ENCODE measurements around the gene GNAQ. TPM values are rescaled to one million over a fixed set of nuclear protein-coding genes. Genes with fewer than 3 reads are reported as not detected.

GNAQ gene
- total RNA-seq, 1 experiment from 2014 or later: 28.7 TPM

DNA sequence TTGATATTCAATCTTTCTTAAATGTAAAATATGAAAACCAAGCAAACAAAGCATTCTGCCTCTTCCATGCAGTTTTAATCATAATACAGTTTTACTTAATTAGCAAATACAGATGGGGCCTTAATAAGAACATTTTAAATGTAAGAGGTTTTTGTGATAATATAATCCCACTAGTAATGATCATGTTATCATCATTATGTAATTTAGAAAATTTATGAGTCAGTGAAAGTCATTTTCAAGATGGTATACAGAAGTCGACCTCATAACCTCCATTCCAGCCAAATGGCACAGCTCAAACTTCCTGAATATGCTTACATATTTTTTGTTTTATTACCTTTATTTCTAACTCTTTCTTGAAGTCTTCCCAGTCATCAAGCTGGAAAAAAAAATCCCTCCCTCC lies 281.3 kb downstream of the GNAQ start (continued):
- TF ChIP-seq, protein P1, sequence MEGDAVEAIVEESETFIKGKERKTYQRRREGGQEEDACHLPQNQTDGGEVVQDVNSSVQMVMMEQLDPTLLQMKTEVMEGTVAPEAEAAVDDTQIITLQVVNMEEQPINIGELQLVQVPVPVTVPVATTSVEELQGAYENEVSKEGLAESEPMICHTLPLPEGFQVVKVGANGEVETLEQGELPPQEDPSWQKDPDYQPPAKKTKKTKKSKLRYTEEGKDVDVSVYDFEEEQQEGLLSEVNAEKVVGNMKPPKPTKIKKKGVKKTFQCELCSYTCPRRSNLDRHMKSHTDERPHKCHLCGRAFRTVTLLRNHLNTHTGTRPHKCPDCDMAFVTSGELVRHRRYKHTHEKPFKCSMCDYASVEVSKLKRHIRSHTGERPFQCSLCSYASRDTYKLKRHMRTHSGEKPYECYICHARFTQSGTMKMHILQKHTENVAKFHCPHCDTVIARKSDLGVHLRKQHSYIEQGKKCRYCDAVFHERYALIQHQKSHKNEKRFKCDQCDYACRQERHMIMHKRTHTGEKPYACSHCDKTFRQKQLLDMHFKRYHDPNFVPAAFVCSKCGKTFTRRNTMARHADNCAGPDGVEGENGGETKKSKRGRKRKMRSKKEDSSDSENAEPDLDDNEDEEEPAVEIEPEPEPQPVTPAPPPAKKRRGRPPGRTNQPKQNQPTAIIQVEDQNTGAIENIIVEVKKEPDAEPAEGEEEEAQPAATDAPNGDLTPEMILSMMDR (IDR thresholded peaks at IDR 0.05 in 2 of 3, conservative IDR thresholded peaks at IDR 0.05 in 1 of 3; ENCODE audit: borderline replicate concordance in 1 of 3, insufficient read depth in 1 of 3, low read depth in 2 of 3, low read length in 2 of 3): no peak
- TF ChIP-seq ELF1 (IDR thresholded peaks at IDR 0.05; ENCODE audit: borderline replicate concordance, low read depth): no peak
- no peak for TF ChIP-seq SRF (IDR thresholded peaks at IDR 0.05; ENCODE audit: low read depth)
- TF ChIP-seq, protein P2, sequence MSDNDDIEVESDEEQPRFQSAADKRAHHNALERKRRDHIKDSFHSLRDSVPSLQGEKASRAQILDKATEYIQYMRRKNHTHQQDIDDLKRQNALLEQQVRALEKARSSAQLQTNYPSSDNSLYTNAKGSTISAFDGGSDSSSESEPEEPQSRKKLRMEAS (IDR thresholded peaks at IDR 0.05): no peak
- no peak for TF ChIP-seq EZH2phosphoT487 (IDR thresholded peaks at IDR 0.05; ENCODE audit: borderline replicate concordance)
- TF ChIP-seq FOSL1 (IDR thresholded peaks at IDR 0.05; ENCODE audit: low read depth): no peak
- TF ChIP-seq TCF7L2 (IDR thresholded peaks at IDR 0.05; ENCODE audit: borderline replicate concordance, extremely low read depth, insufficient read depth, insufficient read length): no peak

DNA sequence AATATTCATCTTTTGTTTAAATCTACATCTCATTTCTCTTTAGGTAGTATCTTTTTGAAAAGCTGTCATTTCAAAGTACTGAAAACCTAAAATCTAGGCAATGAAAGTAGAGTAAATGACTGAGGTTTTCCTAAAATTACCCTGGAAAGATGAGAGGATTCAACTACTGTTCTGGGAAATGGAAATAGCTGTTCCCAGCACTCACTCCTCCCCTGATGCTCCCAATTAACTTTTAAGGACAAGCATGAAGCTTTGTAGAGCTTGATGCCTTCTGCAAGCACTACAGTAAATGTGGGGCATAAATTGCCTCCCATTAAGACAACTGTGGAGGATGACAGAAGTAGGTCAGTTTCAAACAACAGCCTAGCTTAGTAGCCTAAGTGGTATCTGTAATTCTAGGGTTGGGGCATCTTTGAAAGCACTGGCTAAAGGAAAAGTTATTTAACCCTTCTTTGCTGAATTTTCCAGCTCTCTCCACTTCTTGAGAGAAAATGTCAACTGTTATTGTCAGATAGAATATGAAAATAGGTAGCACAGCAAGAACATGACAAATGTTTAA lies 283.3 kb downstream of the GNAQ start:
- Histone ChIP-seq H4K20me1 (ENCODE audit: insufficient read depth) (no peaks in the 10 kb centered on the region), H3K36me3 (ENCODE audit: control insufficient read depth in 1 of 2, insufficient read depth in 2 of 2, low read length in 2 of 2) (no peaks in the 10 kb centered on the region), H3K79me2 (ENCODE audit: insufficient read depth, low read length) (no peaks in the 10 kb centered on the region), H3K4me3 (replicated peaks in 1 of 2; ENCODE audit: low read depth in 1 of 2, low read length in 2 of 2) (no peak overlapping the region), H3K27me3 (ENCODE audit: insufficient read depth, low read length) (no peaks in the 10 kb centered on the region), H3K4me1 (ENCODE audit: control insufficient read depth in 1 of 2, insufficient read depth in 2 of 2, low read length in 2 of 2) (no peaks in the 10 kb centered on the region), H3K27ac (ENCODE audit: low read depth, low read length) (no peak overlapping the region), H3K9me3 (ENCODE audit: control insufficient read depth in 1 of 2, insufficient read depth in 1 of 2, low read depth in 1 of 2, low read length in 2 of 2) (no peaks in the 10 kb centered on the region), H3K4me2 (ENCODE audit: low read length) (no peak overlapping the region), H3K9me2 (ENCODE audit: insufficient read depth) (no peaks in the 10 kb centered on the region), H2AFZ (ENCODE audit: low read depth, low read length, poor library complexity, severe bottlenecking) (no peak overlapping the region), H3K9ac (ENCODE audit: low read length) (no peak overlapping the region)
- DNase-seq (ENCODE audit: low read depth, low spot score) (no peak), ATAC-seq (no peak)
- POLR2A ChIA-PET: no interaction called here
- no TSS peak for BruUV-seq (replicated peaks)
- TF ChIP-seq TCF7L2 (IDR thresholded peaks at IDR 0.05; ENCODE audit: borderline replicate concordance, extremely low read depth, insufficient read depth, insufficient read length): no peak
- no peak for TF ChIP-seq SP1 (IDR thresholded peaks at IDR 0.05; ENCODE audit: low read depth)
- TF ChIP-seq EZH2 (IDR thresholded peaks at IDR 0.05): no peak
- no peak for TF ChIP-seq JUND (IDR thresholded peaks at IDR 0.05)
- no peak for TF ChIP-seq CEBPB (IDR thresholded peaks at IDR 0.05; ENCODE audit: low read depth)
- TF ChIP-seq, protein P2 (IDR thresholded peaks at IDR 0.05): no peak
- TF ChIP-seq POLR2A (IDR thresholded peaks at IDR 0.05; ENCODE audit: borderline replicate concordance, extremely low read depth, insufficient read depth, insufficient read length): no peak
- no peak for TF ChIP-seq ZFX (IDR thresholded peaks at IDR 0.05)
- TF ChIP-seq ELF1 (IDR thresholded peaks at IDR 0.05; ENCODE audit: borderline replicate concordance, low read depth): no peak
- no peak for TF ChIP-seq RAD21 (IDR thresholded peaks at IDR 0.05; ENCODE audit: low read depth)
- TF ChIP-seq POLR2AphosphoS5 (IDR thresholded peaks at IDR 0.05; ENCODE audit: low read depth, low read length): no peak
- no peak for TF ChIP-seq FOSL1 (IDR thresholded peaks at IDR 0.05; ENCODE audit: low read depth)
- TF ChIP-seq SRF (IDR thresholded peaks at IDR 0.05; ENCODE audit: low read depth): no peak
- TF ChIP-seq EZH2phosphoT487 (IDR thresholded peaks at IDR 0.05; ENCODE audit: borderline replicate concordance): no peak
- TF ChIP-seq, protein P3, sequence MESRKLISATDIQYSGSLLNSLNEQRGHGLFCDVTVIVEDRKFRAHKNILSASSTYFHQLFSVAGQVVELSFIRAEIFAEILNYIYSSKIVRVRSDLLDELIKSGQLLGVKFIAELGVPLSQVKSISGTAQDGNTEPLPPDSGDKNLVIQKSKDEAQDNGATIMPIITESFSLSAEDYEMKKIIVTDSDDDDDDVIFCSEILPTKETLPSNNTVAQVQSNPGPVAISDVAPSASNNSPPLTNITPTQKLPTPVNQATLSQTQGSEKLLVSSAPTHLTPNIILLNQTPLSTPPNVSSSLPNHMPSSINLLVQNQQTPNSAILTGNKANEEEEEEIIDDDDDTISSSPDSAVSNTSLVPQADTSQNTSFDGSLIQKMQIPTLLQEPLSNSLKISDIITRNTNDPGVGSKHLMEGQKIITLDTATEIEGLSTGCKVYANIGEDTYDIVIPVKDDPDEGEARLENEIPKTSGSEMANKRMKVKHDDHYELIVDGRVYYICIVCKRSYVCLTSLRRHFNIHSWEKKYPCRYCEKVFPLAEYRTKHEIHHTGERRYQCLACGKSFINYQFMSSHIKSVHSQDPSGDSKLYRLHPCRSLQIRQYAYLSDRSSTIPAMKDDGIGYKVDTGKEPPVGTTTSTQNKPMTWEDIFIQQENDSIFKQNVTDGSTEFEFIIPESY (IDR thresholded peaks at IDR 0.05; ENCODE audit: extremely low read depth, insufficient replicate concordance, low read length): no peak
- no peak for TF ChIP-seq SIN3A (IDR thresholded peaks at IDR 0.05; ENCODE audit: low read depth)
- no peak for TF ChIP-seq ZNF274 (IDR thresholded peaks at IDR 0.05; ENCODE audit: low read depth, low read length)
- TF ChIP-seq CBX3 (IDR thresholded peaks at IDR 0.05; ENCODE audit: low read depth): no peak
- no peak for TF ChIP-seq YY1 (IDR thresholded peaks at IDR 0.05; ENCODE audit: extremely low read depth, insufficient replicate concordance, low read depth, low read length)
- TF ChIP-seq, protein P4, sequence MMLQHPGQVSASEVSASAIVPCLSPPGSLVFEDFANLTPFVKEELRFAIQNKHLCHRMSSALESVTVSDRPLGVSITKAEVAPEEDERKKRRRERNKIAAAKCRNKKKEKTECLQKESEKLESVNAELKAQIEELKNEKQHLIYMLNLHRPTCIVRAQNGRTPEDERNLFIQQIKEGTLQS (IDR thresholded peaks at IDR 0.05): no peak
- CTCF ChIA-PET: interaction anchor here (1.5 kb wide), 2 partner anchors 291 to 315 kb away, joined by 3 read pairs; no protein-coding TSS in a partner anchor
- RAD21 ChIA-PET (ENCODE audit: low non-redundant PET in 1 of 2, low total read pairs in 2 of 2, uncharacterized antibody in 2 of 2, unreplicated experiment in 2 of 2): no interaction called here
- intact Hi-C loops (cut with micrococcal nuclease): no loop called here
